Left renal pelvis (tissue), 4 donors: ENCODE data around the gene SNAP25. TPM values are rescaled to one million over a fixed set of nuclear protein-coding genes. Genes with fewer than 3 reads are reported as not detected.

Experiments
- DNase-seq, 4 donors: peaks; one replicate each; pipeline ENCODE4 v3.0.0-alpha.2; 2013; ENCODE audit warnings: low read depth in 4 of 4, low spot score in 3 of 4
- polyA plus RNA-seq, 4 donors: library from polyadenylated mRNA; unstranded; fragments of 120-200 nt; gene quantifications; one replicate each; pipeline ENCODE4 v1.2.1, GENCODE V29; 2013; ENCODE audit not compliant: insufficient read length in 4 of 4

Gene SNAP25
- polyA plus RNA-seq, 4 donors, result 5.9 to 15.1 (median 8.2) TPM

GRCh38 chr20:10259166-10259565 lies 40.5 kb downstream of the SNAP25 start:
- no peak for DNase-seq

GRCh38 chr20:10260316-10260715 lies 41.7 kb downstream of the SNAP25 start:
- no peak for DNase-seq

DNA sequence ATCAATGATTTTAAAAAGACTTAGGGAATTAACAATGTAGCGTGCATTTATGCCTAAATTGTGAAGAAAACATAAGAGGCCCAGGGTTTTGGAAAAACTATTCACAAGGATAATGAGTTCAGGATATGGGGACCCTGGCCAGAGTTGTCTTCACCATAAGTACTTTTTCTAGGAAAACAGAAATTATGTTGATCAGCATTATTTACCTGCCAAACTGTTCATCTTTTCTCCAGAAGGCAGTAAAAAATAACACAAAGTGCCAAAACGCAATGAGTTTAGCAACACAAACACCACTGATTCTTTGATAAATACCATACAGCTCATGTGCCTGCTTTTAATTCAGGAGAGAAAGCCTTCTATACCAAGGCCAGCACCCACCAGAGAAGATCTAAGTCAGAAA lies 43.1 kb downstream of the SNAP25 start:
- no peak for DNase-seq

- no peak for DNase-seq
These were observed 44.9 kb downstream of the SNAP25 start for GRCh38 chr20:10263385-10264165.

DNA sequence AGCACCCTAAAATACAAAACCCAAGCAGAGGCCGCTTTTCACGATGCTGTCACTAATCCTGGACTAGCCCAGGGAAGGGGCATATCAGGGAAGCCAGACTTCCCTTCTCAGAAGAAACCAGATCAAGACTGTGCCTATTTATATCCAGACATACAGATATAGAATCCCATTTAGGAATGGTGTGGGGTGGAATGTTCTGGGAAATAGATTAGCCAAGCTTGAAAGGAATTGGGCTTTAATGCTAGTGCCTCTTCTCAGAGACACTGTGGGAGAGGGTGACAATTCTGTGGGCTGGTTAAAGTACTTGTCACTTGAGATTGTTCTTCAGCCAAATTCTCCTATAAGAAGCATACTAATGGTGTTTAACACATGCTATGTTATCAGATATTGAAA lies 45.5 kb downstream of the SNAP25 start:
- DNase-seq, result no peak

- no peak for DNase-seq
These were observed 50.0 kb downstream of the SNAP25 start for GRCh38 chr20:10268636-10269035.

GRCh38 chr20:10270630-10271029 lies 52.0 kb downstream of the SNAP25 start:
- DNase-seq, result no peak

DNA sequence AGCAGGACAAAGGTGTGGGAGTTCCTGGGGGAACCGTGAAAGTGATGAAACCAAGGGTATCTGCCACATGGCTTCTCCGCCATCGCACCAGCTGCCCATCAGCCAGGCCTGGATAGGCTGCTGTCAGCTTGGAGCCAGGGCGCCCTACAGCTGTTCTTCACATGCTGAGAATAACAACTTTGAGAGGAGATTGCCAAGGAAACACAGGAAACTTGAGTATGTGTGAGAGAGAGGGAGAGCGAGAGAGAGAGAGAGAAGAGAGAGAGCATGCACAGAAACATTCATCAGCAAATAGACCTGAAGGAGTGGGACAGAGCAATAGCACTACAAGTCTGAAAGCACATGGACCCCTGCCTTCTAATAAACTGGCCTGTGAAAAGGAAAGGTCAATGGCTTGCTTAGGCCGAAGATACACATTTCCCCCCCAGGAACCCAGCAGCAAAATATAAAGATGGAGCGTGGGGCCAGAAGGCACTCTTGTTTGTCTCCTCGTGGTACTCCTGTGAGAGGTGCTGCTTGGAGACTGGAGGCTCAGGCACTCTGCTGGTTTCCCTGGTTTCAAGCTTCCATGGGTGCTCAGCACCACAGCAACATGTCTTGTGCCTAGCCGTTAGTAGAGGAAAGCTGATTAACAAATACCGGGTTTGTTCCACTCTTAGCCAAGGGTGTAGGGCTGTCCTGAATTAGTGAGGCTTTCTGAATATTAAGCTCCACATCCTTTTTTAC lies 53.0 kb downstream of the SNAP25 start:
- DNase-seq, result no peak

GRCh38 chr20:10276878-10277580 lies 58.4 kb downstream of the SNAP25 start:
- no peak for DNase-seq

- DNase-seq, result no peak
These were observed 59.0 kb downstream of the SNAP25 start for GRCh38 chr20:10277616-10278015.

DNA sequence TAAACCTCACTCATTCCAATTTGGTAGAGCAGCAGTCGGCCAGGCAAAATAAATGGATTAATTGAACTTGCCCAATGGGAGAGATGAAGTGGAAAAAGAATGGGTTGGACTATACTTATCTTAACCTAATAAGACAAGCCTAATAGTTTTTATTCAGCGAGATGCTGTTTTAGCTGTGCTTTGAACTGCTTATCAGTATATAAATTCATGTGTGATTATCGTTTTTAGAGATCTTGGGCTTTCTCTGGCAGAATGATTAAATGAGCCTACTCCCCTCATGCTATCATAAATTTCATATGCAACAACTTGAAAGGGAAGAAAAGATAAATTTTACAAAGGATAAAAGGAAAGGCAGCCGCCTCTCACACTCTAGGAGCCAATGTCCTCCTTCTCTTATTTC lies 59.8 kb downstream of the SNAP25 start:
- no peak for DNase-seq

GRCh38 chr20:10280018-10280908 lies 61.6 kb downstream of the SNAP25 start:
- no peak for DNase-seq

DNA sequence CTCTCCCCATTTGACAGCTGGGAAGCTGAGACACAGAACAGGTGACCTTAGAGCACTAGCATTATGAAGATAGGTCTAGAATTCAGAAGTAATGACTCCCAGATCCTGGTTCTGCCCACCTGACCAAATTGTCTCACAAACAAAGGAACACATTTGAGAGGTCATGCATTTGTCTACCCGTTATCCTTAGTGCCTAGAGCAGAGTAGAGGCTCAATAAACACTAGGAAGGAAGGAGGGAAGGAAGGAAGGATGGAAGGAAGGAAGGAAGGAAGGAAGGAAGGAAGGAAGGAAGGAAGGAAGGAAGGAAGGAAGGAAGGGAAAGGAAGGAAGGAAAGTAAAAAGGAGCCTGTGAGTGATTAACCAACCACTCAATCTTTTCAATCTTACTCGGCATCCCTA lies 63.3 kb downstream of the SNAP25 start:
- DNase-seq, result no peak

- no peak for DNase-seq
These were observed 64.4 kb downstream of the SNAP25 start for GRCh38 chr20:10282979-10283456.

DNA sequence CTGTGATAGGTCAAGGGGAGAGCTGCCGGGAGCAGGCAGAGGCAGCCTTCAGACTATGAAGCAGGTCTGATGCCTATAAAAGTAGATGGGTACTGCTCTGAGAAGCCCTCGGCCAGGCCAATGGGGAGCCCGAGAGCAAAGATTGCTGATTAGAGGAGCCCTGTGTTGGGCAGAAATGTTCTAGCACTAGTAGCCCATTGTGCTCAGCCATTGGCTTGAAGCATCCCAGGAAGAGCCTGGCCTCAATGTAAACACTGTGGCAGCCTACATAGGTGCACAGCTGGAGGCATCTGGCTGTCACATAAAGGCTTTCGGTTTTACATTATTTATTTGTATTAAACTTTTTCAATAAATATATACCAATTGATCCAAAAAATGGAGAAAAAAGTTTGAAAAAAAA lies 67.7 kb downstream of the SNAP25 start:
- no peak for DNase-seq

DNA sequence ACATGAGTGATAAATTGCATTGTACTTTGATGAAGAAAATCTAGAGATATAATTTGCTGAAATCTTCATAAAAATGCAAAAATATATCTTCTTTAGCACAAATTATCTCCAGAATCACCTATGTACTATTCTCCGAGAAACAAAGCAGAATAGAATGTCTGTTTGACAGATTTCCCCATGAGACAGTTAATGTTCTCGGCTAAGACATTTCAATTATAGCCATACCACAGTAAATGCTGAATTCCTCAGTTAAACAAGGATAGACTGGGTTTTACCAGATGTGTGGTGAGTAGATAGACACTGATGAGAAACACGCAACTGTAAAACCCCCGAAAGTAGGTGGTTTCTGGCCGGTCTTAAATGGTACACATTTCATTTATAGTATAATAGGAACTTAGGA lies 69.8 kb downstream of the SNAP25 start:
- DNase-seq, result no peak

GRCh38 chr20:10288954-10289646 lies 70.5 kb downstream of the SNAP25 start:
- DNase-seq, result no peak

DNA sequence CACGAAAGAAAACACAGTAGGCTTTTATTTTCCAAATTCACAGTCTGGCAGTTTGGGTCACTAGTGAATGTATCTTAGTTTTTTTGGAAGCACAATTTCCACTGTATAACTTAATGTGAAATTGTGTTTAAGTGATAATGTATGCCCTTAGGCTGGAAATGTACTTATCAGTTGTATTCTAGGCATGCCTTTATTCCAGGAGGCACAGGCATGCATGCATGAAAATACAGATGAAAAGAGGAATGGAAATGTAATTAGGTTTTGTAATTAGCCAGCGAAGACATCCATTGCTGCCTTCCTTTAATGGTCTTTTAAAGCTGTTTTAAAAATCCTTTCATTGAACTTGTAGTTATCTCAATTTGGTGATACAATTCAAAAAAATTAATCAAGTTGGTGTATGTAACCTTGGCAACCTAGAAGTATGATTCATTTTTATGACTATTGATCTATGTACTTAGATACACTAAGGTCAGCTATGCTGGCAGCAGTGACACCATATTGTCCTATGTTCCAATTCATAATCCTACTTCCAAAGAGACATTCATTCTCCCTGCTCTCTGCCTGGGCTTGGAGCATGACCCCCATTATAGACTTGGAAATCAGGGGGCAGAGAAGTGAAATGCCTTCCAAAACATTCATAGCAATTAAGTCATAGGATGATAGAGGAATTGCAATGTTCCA lies 73.1 kb downstream of the SNAP25 start:
- DNase-seq, result no peak

DNA sequence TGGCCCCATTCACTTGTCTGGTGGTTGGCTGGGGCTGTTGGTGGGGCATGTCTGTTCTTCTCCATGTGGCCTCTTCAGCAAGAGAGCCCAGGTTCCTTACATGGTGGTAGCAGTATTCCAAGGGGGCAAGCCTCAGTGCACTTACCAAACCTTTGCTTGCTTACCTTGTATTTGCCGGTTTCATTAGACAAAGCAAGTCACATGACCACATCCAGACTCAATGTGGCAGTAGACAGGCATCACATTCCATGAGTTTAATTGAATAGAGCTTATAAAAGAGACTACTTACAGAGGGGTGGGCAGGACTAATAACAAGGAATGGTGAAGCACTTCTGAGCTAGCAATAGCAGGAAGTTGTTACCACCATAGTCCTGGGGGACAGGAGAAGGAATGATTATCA lies 78.6 kb downstream of the SNAP25 start:
- DNase-seq, result no peak
